HL-60/S4 treated with retinoic acid at 250 ng/mL for 4 days and 3 days (cell line): ENCODE measurements around the gene CCSER2.

Source experiments
- in situ Hi-C: fragments of 300-500 bp; cut with MboI; formaldehyde crosslinking; loops from 2 replicates; pipeline ENCODE4 v1.7.0; 2022; ENCODE audit warnings: low sequenced_read_pairs

The CCSER2 gene

DNA sequence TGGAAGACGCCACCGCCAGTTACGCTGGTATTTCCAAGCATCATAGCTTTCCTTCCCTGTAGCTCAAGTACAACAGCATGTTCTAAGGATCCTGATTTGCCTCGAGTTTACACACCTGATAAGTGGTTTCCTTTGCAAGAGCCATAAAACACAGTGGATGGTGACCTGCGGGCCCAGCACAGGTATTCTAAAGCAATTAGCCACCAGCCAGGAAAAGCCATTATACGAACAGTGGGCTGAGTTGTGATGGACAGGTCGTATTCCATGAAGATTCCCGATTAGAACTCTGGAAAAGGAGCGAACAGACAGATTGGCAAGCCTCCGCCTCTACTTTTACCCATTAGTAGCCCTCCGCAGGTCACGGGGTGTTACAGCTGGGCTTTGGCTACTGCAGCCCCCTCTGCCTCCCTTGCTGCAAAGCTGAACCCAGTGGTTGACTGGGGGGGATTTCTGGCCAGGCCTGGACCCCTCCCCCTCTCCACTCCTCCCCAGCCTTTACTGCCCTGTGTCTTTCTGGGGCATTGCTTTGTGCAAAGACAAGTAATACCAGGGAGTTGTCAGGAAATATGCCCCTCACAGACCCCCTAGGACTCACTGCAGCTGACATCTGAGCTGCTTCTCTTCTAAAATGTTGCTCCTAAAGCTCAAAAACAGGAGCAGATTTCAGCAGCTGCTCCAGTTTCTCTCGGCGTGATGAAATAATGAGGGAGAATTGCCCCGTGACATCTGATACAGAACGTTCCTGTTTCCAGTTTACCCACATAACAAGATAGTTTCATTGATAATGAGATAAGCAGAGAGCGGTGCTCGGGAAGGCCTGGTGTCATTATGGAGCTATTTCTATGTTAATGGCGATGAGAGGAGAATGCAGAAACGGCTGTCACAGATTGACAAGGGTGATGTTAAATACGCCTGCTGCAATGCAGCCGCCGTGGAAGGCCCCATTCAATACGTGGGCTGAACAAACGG is 214.4 kb downstream of the CCSER2 start:
- in situ Hi-C loops, result no loop called here

DNA sequence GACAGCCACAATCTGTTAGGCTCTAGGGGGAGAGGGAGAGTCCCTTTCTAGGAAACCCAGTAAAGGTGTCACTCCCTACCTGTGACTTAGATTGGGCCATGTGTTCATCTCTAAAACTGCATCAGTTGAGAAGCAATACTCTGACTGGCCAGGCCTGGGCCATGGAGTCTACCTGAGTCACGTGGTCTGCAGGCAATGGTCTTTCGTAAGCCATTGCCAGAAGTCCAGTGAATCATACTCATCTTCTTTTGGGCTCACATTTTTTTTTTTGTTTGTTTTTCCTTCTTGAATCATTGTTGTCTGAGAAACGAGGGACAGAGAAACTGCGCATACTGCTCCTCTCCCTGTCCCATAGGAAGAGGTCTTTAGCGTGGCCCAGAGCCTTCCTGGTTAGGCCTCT is 215.6 kb downstream of the CCSER2 start:
- in situ Hi-C loops, result no loop called here

DNA sequence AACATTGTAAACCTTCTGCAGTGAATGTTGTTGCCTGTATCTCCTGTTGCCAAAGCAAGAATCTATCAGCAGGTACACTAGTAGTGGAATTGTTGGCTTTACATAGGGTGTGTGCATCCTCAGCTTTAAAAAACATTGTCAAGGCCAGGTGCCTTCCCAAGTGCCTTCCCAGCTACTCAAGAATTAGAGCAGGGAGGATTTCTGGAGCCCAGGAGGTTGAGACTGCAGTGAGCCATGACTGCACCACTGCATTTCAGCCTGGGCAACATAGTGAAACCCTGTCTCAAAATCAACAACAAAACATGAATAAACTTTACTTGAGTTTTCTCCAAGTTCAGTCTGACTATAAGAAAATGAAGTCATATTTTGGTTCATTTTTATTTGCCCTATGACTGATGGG is 217.3 kb downstream of the CCSER2 start:
- in situ Hi-C loops, result no loop called here

GRCh38 chr10:84546609-84547008 is 218.2 kb downstream of the CCSER2 start:
- in situ Hi-C loops, result no loop called here

DNA sequence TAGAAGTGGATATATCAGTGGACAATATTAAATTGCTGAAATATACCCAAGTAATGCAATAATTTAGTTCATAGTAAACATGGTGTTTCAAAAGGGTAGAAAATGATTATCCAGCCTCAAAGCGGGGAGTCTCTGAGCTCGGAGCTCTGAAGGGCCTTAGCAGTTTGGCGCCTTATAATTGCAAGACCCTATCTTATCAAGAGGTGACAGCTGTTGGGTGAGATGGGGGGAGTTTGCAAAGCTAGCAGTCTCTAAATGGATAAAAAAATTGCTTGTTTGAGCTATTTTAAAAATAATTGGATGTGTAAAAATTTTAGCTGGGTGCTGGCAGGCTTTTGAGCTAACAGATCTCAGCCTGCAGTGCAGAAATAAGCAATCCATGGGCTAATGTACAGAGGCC is 219.2 kb downstream of the CCSER2 start:
- in situ Hi-C loops, result no loop called here

DNA sequence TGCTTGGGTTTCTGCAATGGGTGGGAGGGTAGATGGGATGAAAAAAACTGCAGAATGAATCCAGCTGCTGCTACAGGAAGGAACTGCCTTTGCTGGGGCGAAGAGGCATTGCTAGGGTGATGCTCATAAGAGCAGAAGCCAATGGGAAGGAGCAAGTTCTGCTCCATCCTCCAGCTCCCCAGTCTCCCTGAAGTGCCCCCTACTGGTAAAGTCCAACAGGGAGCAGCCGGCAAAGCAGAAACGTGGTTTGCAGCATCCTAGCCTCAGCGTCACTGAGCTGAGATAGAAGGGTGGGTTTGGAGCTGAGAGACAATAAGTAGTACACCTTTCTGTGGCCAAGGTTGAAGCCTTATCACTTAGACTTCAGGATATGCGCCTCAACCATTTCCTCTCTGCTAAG is 220.5 kb downstream of the CCSER2 start:
- in situ Hi-C loops, result no loop called here

DNA sequence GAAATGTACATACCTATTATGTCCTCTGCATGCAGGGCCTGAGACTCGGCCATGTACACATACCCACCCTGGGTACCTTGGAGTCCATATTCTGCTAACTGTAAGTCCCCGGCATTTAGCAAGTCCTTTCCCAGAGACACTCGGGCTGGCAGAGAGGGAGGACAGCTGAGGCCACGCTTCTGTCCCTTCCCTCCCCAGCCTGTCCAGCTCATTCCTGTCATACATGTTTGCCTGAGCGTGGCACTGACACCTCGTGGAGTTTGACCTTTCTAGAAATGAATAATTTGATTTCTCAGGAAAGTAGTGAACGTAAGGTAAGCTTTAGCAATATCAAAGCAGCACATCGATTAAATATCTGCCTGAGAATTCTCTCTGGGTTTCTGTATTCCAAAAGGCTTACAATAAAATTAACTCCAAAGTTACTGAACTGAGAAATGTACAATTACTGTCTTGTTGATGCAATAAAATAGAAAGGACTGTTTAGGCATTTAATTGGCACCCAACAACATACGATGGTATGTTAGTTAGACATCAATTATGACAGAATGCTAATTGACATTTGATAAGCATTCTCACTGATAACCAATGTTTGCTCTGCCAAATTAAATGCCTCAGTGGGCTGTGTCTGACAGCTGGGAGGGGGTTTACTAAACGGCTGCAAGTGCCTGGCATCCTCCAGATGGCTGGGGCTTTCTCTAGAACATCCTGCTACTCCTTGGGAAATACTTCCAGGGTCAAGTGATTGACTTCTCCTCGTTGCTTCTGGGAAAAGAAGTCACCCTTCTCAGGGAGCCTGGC is 221.2 kb downstream of the CCSER2 start:
- in situ Hi-C loops, result no loop called here

GRCh38 chr10:84550756-84551436 is 222.5 kb downstream of the CCSER2 start:
- in situ Hi-C loops, result no loop called here

DNA sequence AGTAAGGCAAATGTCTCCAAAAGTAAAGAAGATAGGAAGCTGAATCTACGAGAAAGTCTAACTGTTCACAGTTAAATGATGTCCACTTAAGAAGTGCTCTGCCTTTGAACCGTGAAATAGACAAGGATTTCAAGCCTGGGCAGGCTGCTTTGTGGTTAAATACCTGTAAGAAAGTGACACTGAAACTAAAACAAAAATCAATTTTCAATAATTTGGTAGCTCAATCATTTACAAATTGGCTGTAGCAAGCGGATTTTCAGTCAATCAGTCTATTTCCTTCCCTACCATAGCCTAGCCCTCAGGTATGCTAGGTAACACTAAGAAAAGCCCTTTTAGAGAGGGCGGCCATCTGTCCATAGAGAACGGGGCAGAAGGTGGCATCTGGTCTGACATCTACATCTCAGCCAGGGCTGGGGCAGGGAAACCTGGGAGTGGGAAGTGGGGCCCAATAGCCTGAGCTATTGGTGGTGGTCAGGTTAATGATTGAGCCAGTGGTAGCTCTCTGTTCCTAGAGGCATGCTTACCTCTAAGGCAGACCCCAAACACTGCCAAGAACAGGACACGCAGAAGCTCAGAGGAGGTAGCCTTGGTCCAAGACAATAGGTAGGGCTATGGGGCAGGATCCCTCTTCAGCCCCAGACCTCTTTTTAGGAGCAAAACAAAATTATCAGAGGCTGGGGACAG is 223.2 kb downstream of the CCSER2 start:
- in situ Hi-C loops, result no loop called here

DNA sequence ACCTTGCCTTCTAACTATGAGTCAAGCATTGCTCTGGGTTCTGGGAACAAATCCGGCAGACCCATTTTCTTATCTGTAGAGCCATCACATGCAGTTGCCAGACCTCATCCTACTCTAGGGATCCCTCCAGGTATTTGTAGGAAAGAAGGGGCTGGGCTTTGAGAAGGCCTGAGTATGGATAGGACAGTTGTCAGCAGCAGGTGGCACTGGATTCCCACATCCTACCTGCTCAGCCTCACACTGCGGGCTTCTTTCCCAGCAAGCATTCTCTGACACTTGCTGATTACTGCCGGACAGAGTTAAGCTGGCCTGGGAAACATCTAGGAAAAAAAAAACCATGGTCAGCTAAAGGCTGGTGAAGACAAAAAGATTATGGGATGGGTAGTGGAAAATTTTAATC is 224.1 kb downstream of the CCSER2 start:
- in situ Hi-C loops, result no loop called here

DNA sequence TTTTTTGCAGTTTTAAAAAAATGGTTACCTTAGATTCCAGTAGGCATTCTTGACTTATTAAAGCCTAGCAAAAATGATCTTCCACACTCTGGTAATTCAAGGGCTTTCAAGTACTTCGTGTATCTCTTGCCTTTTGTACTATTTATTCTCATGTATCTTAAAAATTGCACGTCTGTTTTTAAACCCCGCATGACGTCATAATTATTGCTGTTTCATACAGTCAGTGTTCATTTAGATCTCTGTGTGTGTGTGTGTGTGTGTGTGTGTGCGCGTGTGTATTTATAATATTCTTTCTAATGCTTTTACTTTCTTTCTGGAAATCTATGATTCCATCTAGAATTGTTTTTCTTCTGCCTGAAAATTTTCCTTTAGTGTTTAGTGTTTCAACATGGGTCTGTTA is 234.2 kb downstream of the CCSER2 start:
- in situ Hi-C loops, result no loop called here

DNA sequence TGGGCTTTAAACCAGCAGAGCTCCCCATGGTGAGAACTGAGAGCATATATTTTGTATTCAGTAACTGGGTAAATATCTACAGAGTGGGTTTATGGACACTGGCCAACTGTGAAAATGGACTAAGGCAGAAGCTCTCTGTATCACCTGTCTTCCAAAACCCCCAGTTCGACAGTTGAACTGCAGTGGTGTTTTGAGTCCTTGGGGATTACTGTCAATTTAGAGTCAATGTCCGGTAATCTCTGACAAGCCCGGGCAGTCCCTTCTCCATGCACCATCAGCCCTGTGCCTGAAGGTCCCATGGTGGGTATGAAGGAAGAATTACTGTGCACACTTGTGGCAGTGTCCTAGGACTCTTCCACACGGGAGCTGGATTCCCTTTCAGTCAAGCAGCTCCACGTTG is 235.0 kb downstream of the CCSER2 start:
- in situ Hi-C loops, result no loop called here

DNA sequence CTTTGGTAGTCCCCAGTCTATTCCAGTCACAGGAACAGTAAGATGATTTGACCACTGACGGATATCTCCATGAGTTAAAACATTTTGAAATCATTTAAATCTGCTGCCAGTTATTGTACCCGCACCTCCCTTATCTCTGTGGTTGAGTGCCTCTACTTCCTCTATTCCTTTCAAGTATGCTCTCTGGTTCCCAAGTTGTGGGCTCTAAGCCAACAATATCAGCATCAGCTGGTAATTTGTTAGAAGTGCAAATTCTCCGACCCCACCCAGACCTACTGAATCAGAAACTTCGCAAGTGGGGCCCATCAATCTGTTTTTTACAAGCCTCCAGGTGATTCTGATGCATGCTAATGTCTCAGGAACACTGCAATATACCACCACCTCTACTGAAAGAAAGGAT is 235.5 kb downstream of the CCSER2 start:
- in situ Hi-C loops, result no loop called here

- in situ Hi-C loops, result no loop called here
Observed at GRCh38 chr10:84565881-84566582, 237.6 kb downstream of the CCSER2 start.

GRCh38 chr10:84567133-84567532 is 238.7 kb downstream of the CCSER2 start:
- in situ Hi-C loops, result no loop called here
